K562 (cell line): Measurements from ENCODE around the gene ABCA1. TPM values are rescaled to one million over a fixed set of nuclear protein-coding genes. Genes with fewer than 3 reads are reported as not detected.

ENCODE experiments used
- CHD1 ChIP-seq: fragments of 200-600 bp; sonication (generic); IDR thresholded peaks from one replicate; pipeline ENCODE4 v1.6.1; 2012; ENCODE audit warnings: mild to moderate bottlenecking, moderate library complexity, low read length, inconsistent platforms
- ELF4 ChIP-seq: fragments of 450-650 bp; formaldehyde crosslinking; IDR thresholded peaks from 2 replicates; pipeline ENCODE4 v1.4.0; 2022; ENCODE audit warnings: missing genetic modification characterization
- IFI16 ChIP-seq: fragments of 250-450 bp; sonication (Bioruptor Pico); IDR thresholded peaks from 2 replicates; pipeline ENCODE4 v2.1.2; 2022; ENCODE audit warnings: mild to moderate bottlenecking, inconsistent platforms
- NFRKB ChIP-seq: fragments of 450-650 bp; IDR thresholded peaks from 2 replicates; pipeline ENCODE4 v1.6.1; 2016; ENCODE audit warnings: low read depth
- POLR2AphosphoS5 ChIP-seq: IDR thresholded peaks from 2 replicates; pipeline ENCODE4 v1.6.1; 2011; ENCODE audit warnings: mild to moderate bottlenecking, low read depth, low read length, moderate library complexity; ENCODE audit not compliant: control insufficient read depth, insufficient read depth
- RBM14 ChIP-seq: fragments of 200-400 bp; formaldehyde crosslinking; IDR thresholded peaks from 2 replicates; pipeline ENCODE4 v1.6.1; 2018; ENCODE audit warnings: low read depth, mild to moderate bottlenecking, low read length, moderate library complexity, borderline replicate concordance; ENCODE audit not compliant: insufficient read depth
- SRSF9 ChIP-seq: fragments of 200-400 bp; formaldehyde crosslinking; IDR thresholded peaks from 2 replicates; pipeline ENCODE4 v1.6.1; 2017; ENCODE audit warnings: low read depth, low read length, borderline replicate concordance
- ZBED1 ChIP-seq: IDR thresholded peaks from 2 replicates; pipeline ENCODE4 v1.6.1; 2014
- ZNF232 ChIP-seq: sonication (generic); formaldehyde crosslinking; IDR thresholded peaks from 2 replicates; pipeline ENCODE4 v1.8.0; 2022; ENCODE audit warnings: mild to moderate bottlenecking, missing genetic modification reagents
- ZNF24 ChIP-seq: fragments of 450-650 bp; IDR thresholded peaks from 2 replicates; pipeline ENCODE4 v1.6.1; 2016
- ZNF431 ChIP-seq: sonication (generic); formaldehyde crosslinking; IDR thresholded peaks from 2 replicates; pipeline ENCODE4 v1.8.0; 2022; ENCODE audit warnings: mild to moderate bottlenecking, missing genetic modification reagents
- ZNF76 ChIP-seq: fragments of 250-450 bp; sonication (Bioruptor Pico); IDR thresholded peaks from 2 replicates; pipeline ENCODE4 v1.4.0; 2020; ENCODE audit warnings: mild to moderate bottlenecking, moderate library complexity, borderline replicate concordance
- ZZZ3 ChIP-seq: fragments of 450-650 bp; IDR thresholded peaks from 2 replicates; pipeline ENCODE4 v1.6.1; 2016; ENCODE audit warnings: antibody characterized with exemption, mild to moderate bottlenecking, moderate library complexity
- polyA plus RNA-seq, 8 experiments: library from polyadenylated mRNA; depleted of rRNA in 4 of 8; stranded (reverse) in 5 of 8; unstranded in 3 of 8; fragments of >200 nt; fragmentation: Nextera tagmentation in 2 of 8; fragmentation: Illumina TruSeq in 1 of 8; extraction: Ambion mirVana in 2 of 8; extraction: Trizol in 1 of 8; gene quantifications; 2 replicates each; pipeline versions ENCODE4 v1.2.1 to v1.2.3, GENCODE V29; 2011 to 2014; ENCODE audit warnings: inconsistent platforms in 1 of 8, missing spikeins in 1 of 8
- total RNA-seq, 7 experiments: library from RNA; depleted of rRNA in 6 of 7; stranded (reverse); fragments of >200 nt in 6 of 7; fragmentation: Illumina TruSeq in 2 of 7; extraction: Trizol in 2 of 7; gene quantifications; 2 replicates each; pipeline versions ENCODE4 v1.2.1 to v1.2.3, GENCODE V29; 2011 to 2021; ENCODE audit warnings: low replicate concordance in 1 of 7
- TF ChIP-seq, protein P1 (sequence below), 2 experiments: fragments of 450-650 bp; IDR thresholded peaks; 2 replicates each; pipeline ENCODE4 v1.6.1; 2016
- TF ChIP-seq, protein P2 (sequence below): fragments of 450-650 bp; IDR thresholded peaks from 2 replicates; pipeline ENCODE4 v1.6.1; 2014; ENCODE audit warnings: low read depth, mild to moderate bottlenecking, moderate library complexity, borderline replicate concordance
- TF ChIP-seq, protein P3 (sequence below): fragments of 250-450 bp; sonication (Bioruptor Pico); IDR thresholded peaks from 2 replicates; pipeline ENCODE4 v1.5.1; 2021; ENCODE audit warnings: mild to moderate bottlenecking
- TF ChIP-seq, protein P4 (sequence below): sonication (generic); formaldehyde crosslinking; IDR thresholded peaks from 2 replicates; pipeline ENCODE4 v1.9.0; 2022; ENCODE audit warnings: mild to moderate bottlenecking, missing genetic modification reagents
- TF ChIP-seq, protein P5 (sequence below): sonication (generic); formaldehyde crosslinking; IDR thresholded peaks from 2 replicates; pipeline ENCODE4 v1.8.1; 2023; ENCODE audit warnings: mild to moderate bottlenecking, missing genetic modification reagents, moderate library complexity

Gene ABCA1
- total and polyA plus RNA-seq, 9 of the 15 experiments (the other 6 are each of a cell fraction or from before 2014, with no cell fraction given): under 0.01 to 0.18 (median 0.02) TPM; not detected in 5

DNA sequence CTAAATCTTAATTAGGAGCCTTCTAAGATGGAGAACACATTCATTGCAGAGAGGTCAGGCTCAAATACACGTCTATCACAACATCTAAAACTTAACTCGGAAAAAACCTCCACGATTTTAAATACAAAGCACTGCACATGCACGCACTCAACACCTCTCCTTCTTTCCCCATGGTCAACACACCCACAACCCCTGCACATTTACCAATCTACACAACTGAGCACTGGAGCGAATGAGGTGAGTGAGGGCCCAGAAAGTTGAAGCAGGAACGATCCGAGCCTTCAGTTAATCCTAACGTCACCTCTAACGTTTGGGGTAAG, 180.8 kb downstream of the ABCA1 start (continued):
- TF ChIP-seq POLR2AphosphoS5 (peak; percentile 2; the same call in 1 of the 2 replicates), ZNF76 (no peak), ZNF431 (CRISPR knock-in tag) (no peak), ELF4 (CRISPR knock-in tag) (peak; percentile 26; the same call in 1 of the 2 replicates), IFI16 (CRISPR knock-in tag) (no peak), ZNF232 (CRISPR knock-in tag) (no peak), NFRKB (peak; percentile 28; the same call in 1 of the 2 replicates), SRSF9 (no peak), ZNF24 (0 out of 2 replicates have a peak, but pooled peaks have one; percentile 12), RBM14 (no peak), ZZZ3 (no peak), ZBED1 (no peak), CHD1 (peak; percentile 14)
- TF ChIP-seq, protein P1, sequence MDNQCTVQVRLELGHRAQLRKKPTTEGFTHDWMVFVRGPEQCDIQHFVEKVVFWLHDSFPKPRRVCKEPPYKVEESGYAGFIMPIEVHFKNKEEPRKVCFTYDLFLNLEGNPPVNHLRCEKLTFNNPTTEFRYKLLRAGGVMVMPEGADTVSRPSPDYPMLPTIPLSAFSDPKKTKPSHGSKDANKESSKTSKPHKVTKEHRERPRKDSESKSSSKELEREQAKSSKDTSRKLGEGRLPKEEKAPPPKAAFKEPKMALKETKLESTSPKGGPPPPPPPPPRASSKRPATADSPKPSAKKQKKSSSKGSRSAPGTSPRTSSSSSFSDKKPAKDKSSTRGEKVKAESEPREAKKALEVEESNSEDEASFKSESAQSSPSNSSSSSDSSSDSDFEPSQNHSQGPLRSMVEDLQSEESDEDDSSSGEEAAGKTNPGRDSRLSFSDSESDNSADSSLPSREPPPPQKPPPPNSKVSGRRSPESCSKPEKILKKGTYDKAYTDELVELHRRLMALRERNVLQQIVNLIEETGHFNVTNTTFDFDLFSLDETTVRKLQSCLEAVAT (IDR thresholded peaks at IDR 0.05): peak; percentile 44 to 70; a peak in 2 of 4 replicates
- TF ChIP-seq, protein P2, sequence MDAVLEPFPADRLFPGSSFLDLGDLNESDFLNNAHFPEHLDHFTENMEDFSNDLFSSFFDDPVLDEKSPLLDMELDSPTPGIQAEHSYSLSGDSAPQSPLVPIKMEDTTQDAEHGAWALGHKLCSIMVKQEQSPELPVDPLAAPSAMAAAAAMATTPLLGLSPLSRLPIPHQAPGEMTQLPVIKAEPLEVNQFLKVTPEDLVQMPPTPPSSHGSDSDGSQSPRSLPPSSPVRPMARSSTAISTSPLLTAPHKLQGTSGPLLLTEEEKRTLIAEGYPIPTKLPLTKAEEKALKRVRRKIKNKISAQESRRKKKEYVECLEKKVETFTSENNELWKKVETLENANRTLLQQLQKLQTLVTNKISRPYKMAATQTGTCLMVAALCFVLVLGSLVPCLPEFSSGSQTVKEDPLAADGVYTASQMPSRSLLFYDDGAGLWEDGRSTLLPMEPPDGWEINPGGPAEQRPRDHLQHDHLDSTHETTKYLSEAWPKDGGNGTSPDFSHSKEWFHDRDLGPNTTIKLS: no peak
- TF ChIP-seq, protein P3, sequence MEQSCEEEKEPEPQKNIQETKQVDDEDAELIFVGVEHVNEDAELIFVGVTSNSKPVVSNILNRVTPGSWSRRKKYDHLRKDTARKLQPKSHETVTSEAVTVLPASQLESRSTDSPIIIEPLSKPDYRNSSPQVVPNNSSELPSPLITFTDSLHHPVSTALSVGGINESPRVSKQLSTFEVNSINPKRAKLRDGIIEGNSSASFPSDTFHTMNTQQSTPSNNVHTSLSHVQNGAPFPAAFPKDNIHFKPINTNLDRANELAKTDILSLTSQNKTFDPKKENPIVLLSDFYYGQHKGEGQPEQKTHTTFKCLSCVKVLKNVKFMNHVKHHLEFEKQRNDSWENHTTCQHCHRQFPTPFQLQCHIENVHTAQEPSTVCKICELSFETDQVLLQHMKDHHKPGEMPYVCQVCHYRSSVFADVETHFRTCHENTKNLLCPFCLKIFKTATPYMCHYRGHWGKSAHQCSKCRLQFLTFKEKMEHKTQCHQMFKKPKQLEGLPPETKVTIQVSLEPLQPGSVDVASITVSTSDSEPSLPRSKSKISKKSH (CRISPR knock-in tag): no peak
- TF ChIP-seq, protein P4, sequence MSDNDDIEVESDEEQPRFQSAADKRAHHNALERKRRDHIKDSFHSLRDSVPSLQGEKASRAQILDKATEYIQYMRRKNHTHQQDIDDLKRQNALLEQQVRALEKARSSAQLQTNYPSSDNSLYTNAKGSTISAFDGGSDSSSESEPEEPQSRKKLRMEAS (CRISPR knock-in tag): no peak
- TF ChIP-seq, protein P5, sequence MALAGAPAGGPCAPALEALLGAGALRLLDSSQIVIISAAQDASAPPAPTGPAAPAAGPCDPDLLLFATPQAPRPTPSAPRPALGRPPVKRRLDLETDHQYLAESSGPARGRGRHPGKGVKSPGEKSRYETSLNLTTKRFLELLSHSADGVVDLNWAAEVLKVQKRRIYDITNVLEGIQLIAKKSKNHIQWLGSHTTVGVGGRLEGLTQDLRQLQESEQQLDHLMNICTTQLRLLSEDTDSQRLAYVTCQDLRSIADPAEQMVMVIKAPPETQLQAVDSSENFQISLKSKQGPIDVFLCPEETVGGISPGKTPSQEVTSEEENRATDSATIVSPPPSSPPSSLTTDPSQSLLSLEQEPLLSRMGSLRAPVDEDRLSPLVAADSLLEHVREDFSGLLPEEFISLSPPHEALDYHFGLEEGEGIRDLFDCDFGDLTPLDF (CRISPR knock-in tag): no peak
